GM12865 (cell line): ENCODE results near the gene SPHK1.
"Not testable (repeated sequence)": the region's sequence is repeated elsewhere in the genome, so short reads cannot be mapped to it uniquely, and the experiment has no call there.

Source experiments
- DNase-seq: peaks from one replicate; pipeline ENCODE4 v3.0.0; 2010; ENCODE audit warnings: low read depth
- H3K4me3 ChIP-seq: 2 replicates; pipeline ENCODE4 v1.5.1; 2011; ENCODE audit warnings: mild to moderate bottlenecking, low read depth, low read length, control low read depth
- CTCF ChIP-seq: IDR thresholded peaks from 2 replicates; pipeline ENCODE4 v1.5.1; 2011; ENCODE audit warnings: low read length, control low read depth, low read depth, inconsistent platforms; ENCODE audit not compliant: insufficient read depth; ENCODE audit errors: missing control alignments

Gene SPHK1

GRCh38 chr17:76354747-76355310 is 29.6 kb upstream of the SPHK1 start:
- H3K4me3 ChIP-seq, result no peak overlapping the region
- DNase-seq, result no peak
- TF ChIP-seq CTCF, result no peak

- peak; percentile 29 for DNase-seq
- no peak for TF ChIP-seq CTCF
- H3K4me3 ChIP-seq, result no peak overlapping the region
Measured at GRCh38 chr17:76356803-76357456, 27.5 kb upstream of the SPHK1 start.

- DNase-seq, result no peak
- no peak for TF ChIP-seq CTCF
- no peak overlapping the region for H3K4me3 ChIP-seq
Measured at GRCh38 chr17:76357597-76358158, 26.7 kb upstream of the SPHK1 start.

GRCh38 chr17:76359375-76359774 is 25.0 kb upstream of the SPHK1 start:
- H3K4me3 ChIP-seq, result no peak overlapping the region
- TF ChIP-seq CTCF, result no peak
- DNase-seq, result no peak

- not testable (repeated sequence) for DNase-seq
Measured at GRCh38 chr17:76359776-76360175, 24.6 kb upstream of the SPHK1 start.

GRCh38 chr17:76360461-76360860 is 23.9 kb upstream of the SPHK1 start:
- H3K4me3 ChIP-seq, result no peak overlapping the region
- no peak for TF ChIP-seq CTCF

More at GRCh38 chr17:76359776-76360175, 24.6 kb upstream of the SPHK1 start:
- H3K4me3 ChIP-seq, result not testable (repeated sequence)

GRCh38 chr17:76363107-76363842 is 21.1 kb upstream of the SPHK1 start:
- no peak for DNase-seq
- H3K4me3 ChIP-seq, result no peak overlapping the region
- TF ChIP-seq CTCF, result no peak

More at GRCh38 chr17:76360461-76360860, 23.9 kb upstream of the SPHK1 start:
- DNase-seq, result no peak
